Heart left ventricle (tissue), 16 donors: ENCODE data around the gene JSRP1. TPM values are rescaled to one million over a fixed set of nuclear protein-coding genes. Genes with fewer than 3 reads are reported as not detected.

ENCODE experiments used
- ATAC-seq, 4 donors: fragments of 200-7000 bp; cut with Tn5 transposase; one replicate each; pipeline ENCODE4 v1.9.1; 2020 to 2022; ENCODE audit warnings: moderate library complexity in 4 of 4, mild to moderate bottlenecking in 3 of 4, moderate number of reproducible peaks in 1 of 4
- DNase-seq, 5 donors: peaks; one replicate each; pipeline ENCODE4 v3.0.0-alpha.2; 2020
- H3K27ac ChIP-seq, 12 donors: fragments of 200-600 bp; sonication (generic) in 4 of 12; one replicate each; pipeline versions ENCODE4 v1.5.0 to v1.8.0; 2016 to 2022; ENCODE audit warnings: mild to moderate bottlenecking in 2 of 12
- H3K27me3 ChIP-seq, 9 donors: fragments of 200-600 bp; sonication (generic) in 2 of 9; one replicate each; pipeline versions ENCODE4 v1.5.1 to v1.8.0; 2016 to 2022; ENCODE audit warnings: mild to moderate bottlenecking in 3 of 9
- H3K36me3 ChIP-seq, 9 donors: fragments of 200-600 bp; sonication (generic) in 2 of 9; one replicate each; pipeline versions ENCODE4 v1.5.0 to v1.8.0; 2018 to 2022; ENCODE audit warnings: mild to moderate bottlenecking in 2 of 9
- H3K4me1 ChIP-seq, 12 donors: fragments of 200-600 bp; sonication (generic) in 4 of 12; one replicate each; pipeline versions ENCODE4 v1.5.0 to v1.8.0; 2016 to 2022; ENCODE audit warnings: mild to moderate bottlenecking in 3 of 12
- H3K4me3 ChIP-seq, 12 donors: fragments of 200-600 bp; sonication (generic) in 4 of 12; one replicate each; pipeline versions ENCODE4 v1.5.0 to v1.8.0; 2017 to 2022; ENCODE audit warnings: mild to moderate bottlenecking in 9 of 12, moderate library complexity in 4 of 12
- H3K9me3 ChIP-seq, 12 donors: fragments of 200-600 bp; sonication (generic) in 4 of 12; one replicate each; pipeline versions ENCODE4 v1.5.0 to v1.8.0; 2016 to 2022; ENCODE audit warnings: mild to moderate bottlenecking in 1 of 12
- CTCF ChIP-seq, 12 donors: fragments of 200-600 bp; sonication (generic) in 4 of 12; IDR thresholded peaks; one replicate each; pipeline versions ENCODE4 v1.5.0 to v1.8.0; 2018 to 2022; ENCODE audit warnings: antibody characterized with exemption in 12 of 12, mild to moderate bottlenecking in 5 of 12
- POLR2A ChIP-seq, 2 donors: fragments of 450-650 bp; IDR thresholded peaks; one replicate each; pipeline ENCODE4 v1.6.1; 2017; ENCODE audit warnings: antibody characterized with exemption in 2 of 2, mild to moderate bottlenecking in 2 of 2, moderate library complexity in 2 of 2
- WGBS, 4 donors: extraction: QIAGEN DNeasy Blood & Tissue Kit in 2 of 4; methylation state at CpG; one replicate each; pipeline versions ENCODE4 v1.1.5 to v1.1.7; 2013 to 2018; 5-methylcytosine and 5-hydroxymethylcytosine counted together
- intact Hi-C, 10 donors: fragments of 100-400 bp; cut with DNase I; formaldehyde crosslinking; loops; one replicate each; pipeline versions ENCODE4 v1.11.1 to v1.14.2; 2022
- polyA plus RNA-seq, 2 donors: library from polyadenylated mRNA; stranded (reverse); fragments of 200-250 nt; gene quantifications; one replicate each; pipeline ENCODE4 v1.2.3, GENCODE V29; 2013
- total RNA-seq, 9 donors: library from RNA; depleted of rRNA in 2 of 9; stranded (reverse); fragments of >200 nt in 2 of 9; fragmentation: NEBNext Ultra II Directional in 3 of 9; extraction: Animal tissue kit (Norgen Biotek cat#: 25700) in 3 of 9; gene quantifications; one replicate each; pipeline versions ENCODE4 v1.1.0 to v1.2.4, GENCODE V29; 2016 to 2023
- donor health status: ischemic (EF 13 %, LVEDD 7.1; RV severe dilation, severe dysfunction).
- donor health status: healthy with polysubstance abuse.
- donor health status: DM: no; HTN: yes; CAD: no.
- donor health status: DM: no; HTN: no; CAD: no.
- donor health status: ischemic (EF 25% LVEDD 6.9; RV normal size, moderate dysfunction).
- donor health status: ischemic (EF 25% LVEDD 5.7; RV mildly dilated, moderate dysfunction).
- donor health status: healthy.
- donor health status: DM: yes; HTN: yes; CAD: no.
- donor health status: ischemic (EF 35%, LVEDD 5.7; RV mildly dilated, moderate dysfunction).
- donor health status: nonischemic (EF 11% LVEDD 7.7; RV severe dilation, severe dysfunction).
- donor health status: DM: yes; HTN: yes; CAD: no.
- donor health status: PGD.
- donor health status: ischemic (EF 29% LVEDD 5.4; RV normal size, mild dysfunction).
- donor health status: nonischemic (EF 23%, LVEDD 6.1; RV moderate dilation, normal function).

The JSRP1 gene
- total and polyA plus RNA-seq, 11 donors = 0.25 to 0.34 TPM; not detected in 9

GRCh38 chr19:2230033-2230531, 26.1 kb downstream of the JSRP1 start:
- TF ChIP-seq CTCF (IDR thresholded peaks at IDR 0.05) (no peak), POLR2A (IDR thresholded peaks at IDR 0.05) (no peak)
- ATAC-seq = no peak
- Histone ChIP-seq H3K36me3 (peaks cover 0 to 80% (median 70%) of the 10 kb centered on the region in 9 donors), H3K27me3 (no peaks in the 10 kb centered on the region), H3K27ac (no peak overlapping the region), H3K4me1 (peaks cover 0 to 37% (median 12%) of the 10 kb centered on the region in 12 donors), H3K9me3 (no peaks in the 10 kb centered on the region), H3K4me3 (no peak overlapping the region)
- 90 to 93% (median 92%) methylated on average over 42 to 43 of the region's 43 CpGs for WGBS, 4 donors
- intact Hi-C loops = loop anchor here in 6 of 10 donors (5.0 to 10.0 kb wide), 4 partner anchors 73 to 165 kb away; partner anchors contain the start of gene AP3D1 (in 1 of the 6)
- no peak for DNase-seq

- WGBS, 4 donors = 93 to 94% (median 93%) methylated on average over 31 to 45 of the region's 45 CpGs
- peaks cover 0 to 87% (median 77%) of the 10 kb centered on the region in 9 donors for H3K36me3 ChIP-seq
- H3K4me3 ChIP-seq = no peak overlapping the region
- no peaks in the 10 kb centered on the region for H3K27me3 ChIP-seq
- no peak for TF ChIP-seq CTCF (IDR thresholded peaks at IDR 0.05)
- TF ChIP-seq POLR2A (IDR thresholded peaks at IDR 0.05) = no peak
- DNase-seq (no peak), ATAC-seq (no peak)
- no peak overlapping the region for H3K27ac ChIP-seq
- peaks cover 0 to 30% (median 7%) of the 10 kb centered on the region in 12 donors for H3K4me1 ChIP-seq
- intact Hi-C loops = loop anchor here in 6 of 10 donors (5.0 to 10.0 kb wide), 5 partner anchors 37 to 165 kb away; partner anchors contain the start of gene AP3D1 (in 1 of the 6)
- no peaks in the 10 kb centered on the region for H3K9me3 ChIP-seq
These were observed 26.8 kb downstream of the JSRP1 start for GRCh38 chr19:2229103-2230032.

- Histone ChIP-seq H3K36me3 (peaks cover 0 to 90% (median 75%) of the 10 kb centered on the region in 9 donors), H3K27ac (no peak overlapping the region), H3K4me1 (peaks cover 0 to 20% (median 3%) of the 10 kb centered on the region in 12 donors), H3K27me3 (no peaks in the 10 kb centered on the region), H3K4me3 (no peak overlapping the region), H3K9me3 (no peaks in the 10 kb centered on the region)
- WGBS, 4 donors = 89 to 94% (median 93%) methylated on average over 34 to 48 of the region's 48 CpGs
- ATAC-seq (no peak), DNase-seq (no peak)
- intact Hi-C loops = loop anchor here in 1 of 10 donors (5.0 kb wide), 1 partner anchor 36 kb away; no protein-coding TSS in a partner anchor
- TF ChIP-seq CTCF (IDR thresholded peaks at IDR 0.05) = no peak
- no peak for TF ChIP-seq POLR2A (IDR thresholded peaks at IDR 0.05)
These were observed 27.8 kb downstream of the JSRP1 start for GRCh38 chr19:2228157-2229030.
